NT2/D1 (cell line): ENCODE results near the gene ERBB4.

Source experiments
- SUZ12 ChIP-seq: IDR thresholded peaks from 2 replicates; pipeline ENCODE4 v1.6.1; 2011; ENCODE audit not compliant: insufficient read length, insufficient read depth; ENCODE audit errors: extremely low read depth
- YY1 ChIP-seq: IDR thresholded peaks from 2 replicates; pipeline ENCODE4 v1.6.1; 2011; ENCODE audit not compliant: insufficient read length, insufficient read depth

DNA sequence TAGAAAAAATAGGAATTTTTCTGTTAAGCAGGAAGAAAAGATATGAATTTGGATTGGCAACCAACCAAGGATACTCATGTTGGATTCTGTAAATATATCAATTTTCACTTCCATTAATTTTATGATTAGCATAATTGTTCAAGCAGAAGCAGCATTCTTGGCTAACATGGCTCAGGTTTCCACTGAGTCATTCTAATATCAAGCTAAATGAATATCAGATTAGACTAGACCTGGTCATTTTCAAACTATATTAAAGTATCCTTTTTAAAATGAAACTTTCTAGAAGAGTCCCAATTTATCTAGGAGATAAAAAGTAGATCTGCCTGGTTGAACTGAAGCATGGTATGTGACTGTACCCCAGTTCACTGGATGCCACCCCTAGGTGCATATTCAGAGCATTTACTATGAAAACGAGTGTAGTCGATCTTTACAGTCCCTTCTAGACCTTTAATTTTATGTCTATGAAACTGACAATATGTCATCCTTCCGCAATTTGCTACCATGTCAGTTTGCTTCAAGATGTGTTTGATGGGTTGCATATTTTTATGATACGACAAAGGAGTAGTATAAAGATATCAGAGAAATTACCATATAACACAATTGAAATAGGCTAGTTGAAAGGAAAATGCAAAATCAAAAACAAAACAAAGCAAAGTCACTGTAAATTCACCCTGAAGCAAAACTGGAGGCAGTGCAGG, 704.9 kb downstream of the ERBB4 start:
- TF ChIP-seq YY1 = no peak
- no peak for TF ChIP-seq SUZ12
